GM06990 (cell line): ENCODE results near the gene ARMC7.

ENCODE experiments used
- DNase-seq: peaks from one replicate; pipeline ENCODE4 v3.0.0-alpha.2; 2011; ENCODE audit not compliant: insufficient read length; ENCODE audit errors: extremely low read depth
- H3K27me3 ChIP-seq: replicated peaks from 2 replicates; pipeline ENCODE4 v1.6.0; 2011; ENCODE audit warnings: low read length; ENCODE audit not compliant: control insufficient read depth, insufficient read depth
- H3K36me3 ChIP-seq: 2 replicates; pipeline ENCODE4 v1.5.1; 2011; ENCODE audit warnings: low read length; ENCODE audit not compliant: control insufficient read depth, insufficient read depth
- H3K4me3 ChIP-seq: replicated peaks from 2 replicates; pipeline ENCODE4 v1.5.1; 2011; ENCODE audit warnings: low read depth, mild to moderate bottlenecking, control low read depth, low read length
- CTCF ChIP-seq: IDR thresholded peaks from 2 replicates; pipeline ENCODE4 v1.5.1; 2011; ENCODE audit warnings: low read length, control low read depth, mild to moderate bottlenecking, inconsistent platforms; ENCODE audit not compliant: insufficient read depth, poor library complexity, severe bottlenecking

ARMC7 gene

DNA sequence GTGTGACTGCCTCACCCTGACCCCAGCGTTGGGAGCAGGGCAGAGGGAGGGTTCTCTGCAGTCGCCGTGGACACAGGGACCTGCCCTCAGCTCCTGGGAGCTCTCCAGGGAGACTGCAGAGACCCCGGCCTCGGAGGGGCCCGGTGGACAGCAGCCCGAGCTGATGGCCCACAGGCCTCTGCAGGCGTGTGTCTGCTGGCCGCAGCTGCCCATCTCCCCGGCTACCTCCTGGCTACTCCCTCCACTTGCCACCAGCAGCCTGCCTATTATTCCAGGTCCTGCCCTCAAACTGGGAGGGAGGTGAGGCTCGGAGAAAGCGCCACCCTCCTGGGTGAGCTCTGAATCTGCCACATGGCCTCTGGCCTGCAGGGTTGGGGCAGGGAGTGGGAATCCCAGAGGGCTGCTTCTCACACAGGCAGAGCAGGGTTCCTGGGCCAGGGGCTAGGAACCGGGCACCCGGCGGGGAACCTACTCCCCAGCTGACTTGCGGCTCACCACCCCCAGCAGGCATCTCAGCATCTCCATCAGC is 14.8 kb upstream of the ARMC7 start:
- H3K27me3 ChIP-seq: no peaks in the 10 kb centered on the region

GRCh38 chr17:75096082-75096625 is 13.6 kb upstream of the ARMC7 start:
- Histone ChIP-seq H3K27me3 (no peaks in the 10 kb centered on the region), H3K4me3 (no peak overlapping the region), H3K36me3 (no peaks in the 10 kb centered on the region)
- DNase-seq: no peak
- TF ChIP-seq CTCF: no peak

More for the DNA sequence above, 14.8 kb upstream of the ARMC7 start:
- Histone ChIP-seq H3K4me3 (no peak overlapping the region), H3K36me3 (no peaks in the 10 kb centered on the region)
- no peak for TF ChIP-seq CTCF
- DNase-seq: no peak

DNA sequence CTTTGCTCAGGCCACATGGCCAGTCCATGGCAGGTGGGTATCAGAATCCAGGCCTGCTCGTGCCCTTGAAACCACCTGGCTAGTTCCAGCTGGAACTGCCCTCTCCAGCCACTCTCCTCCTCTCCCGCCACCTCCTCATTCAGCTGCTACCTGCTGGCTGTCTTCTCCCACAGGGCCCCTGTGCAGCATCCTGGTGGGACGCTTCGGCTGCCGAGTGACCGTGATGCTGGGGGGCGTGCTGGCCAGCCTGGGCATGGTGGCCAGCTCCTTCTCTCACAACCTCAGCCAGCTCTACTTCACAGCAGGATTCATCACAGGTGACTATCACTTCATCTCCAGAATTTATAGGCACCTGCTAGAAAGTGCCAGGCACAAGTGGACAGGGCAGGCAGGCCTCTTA is 11.9 kb upstream of the ARMC7 start:
- Histone ChIP-seq H3K27me3 (no peaks in the 10 kb centered on the region), H3K36me3 (no peaks in the 10 kb centered on the region), H3K4me3 (no peak overlapping the region)
- no peak for TF ChIP-seq CTCF
- no peak for DNase-seq

- Histone ChIP-seq H3K36me3 (no peaks in the 10 kb centered on the region), H3K27me3 (no peaks in the 10 kb centered on the region), H3K4me3 (no peak overlapping the region)
- no peak for TF ChIP-seq CTCF
- DNase-seq: no peak
Observed at GRCh38 chr17:75098861-75099260, 10.9 kb upstream of the ARMC7 start.

- DNase-seq: no peak
- H3K27me3 ChIP-seq: no peaks in the 10 kb centered on the region
- H3K36me3 ChIP-seq: no peaks in the 10 kb centered on the region
- no peak for TF ChIP-seq CTCF
- no peak overlapping the region for H3K4me3 ChIP-seq
Observed at GRCh38 chr17:75099881-75100595, 9.7 kb upstream of the ARMC7 start.

DNA sequence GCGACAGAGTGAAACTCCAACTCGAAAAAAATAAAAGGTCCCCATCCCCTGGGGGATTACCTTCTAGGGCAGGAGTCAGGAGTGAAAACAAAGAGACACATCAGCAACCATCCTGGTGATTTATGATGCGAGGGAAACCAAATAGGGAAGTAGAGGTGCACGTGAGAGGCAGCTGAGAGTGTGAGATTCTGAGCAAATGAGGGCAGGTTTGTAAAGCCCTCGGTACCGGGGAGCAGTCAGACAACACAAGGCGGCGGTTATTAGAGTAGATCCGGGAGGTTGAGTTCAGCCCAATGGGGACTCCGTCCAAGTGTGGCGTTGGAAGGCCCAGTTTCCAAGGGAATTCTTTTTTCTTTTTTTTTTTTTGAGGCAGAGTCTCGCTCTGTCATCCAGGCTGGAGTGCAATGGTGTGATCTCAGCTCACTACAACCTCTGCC is 7.4 kb upstream of the ARMC7 start:
- H3K27me3 ChIP-seq: no peaks in the 10 kb centered on the region
- DNase-seq: no peak
- no peaks in the 10 kb centered on the region for H3K36me3 ChIP-seq
- H3K4me3 ChIP-seq: no peak overlapping the region
- TF ChIP-seq CTCF: no peak
